HL-60 (cell line): ENCODE results near the gene SIPA1.

Source experiments
- DNase-seq, 2 experiments: peaks; one replicate each; pipeline ENCODE4 v3.0.0-alpha.2; 2010 to 2020; ENCODE audit warnings: low read depth in 1 of 2, low spot score in 1 of 2
- H3K27ac ChIP-seq: fragments of 250-450 bp; sonication (Bioruptor Pico); replicated peaks from 2 replicates; pipeline ENCODE4 v1.5.1; 2020; ENCODE audit warnings: mild to moderate bottlenecking, moderate library complexity
- H3K27me3 ChIP-seq: fragments of 250-450 bp; sonication (Bioruptor Pico); 2 replicates; pipeline ENCODE4 v1.5.1; 2021; ENCODE audit warnings: mild to moderate bottlenecking, moderate library complexity; ENCODE audit not compliant: insufficient read depth, poor library complexity, severe bottlenecking
- H3K4me3 ChIP-seq: replicated peaks from 2 replicates; pipeline ENCODE4 v1.5.1; 2011; ENCODE audit warnings: mild to moderate bottlenecking, control low read depth, low read length; ENCODE audit not compliant: insufficient read depth
- CTCF ChIP-seq: IDR thresholded peaks from one replicate; pipeline ENCODE4 v1.5.1; 2011; ENCODE audit warnings: low read length, control low read depth, inconsistent platforms; ENCODE audit not compliant: insufficient read depth
- GABPA ChIP-seq: IDR thresholded peaks from 2 replicates; pipeline ENCODE4 v1.6.1; 2012; ENCODE audit warnings: low read depth
- POLR2AphosphoS5 ChIP-seq: IDR thresholded peaks from 2 replicates; pipeline ENCODE4 v1.6.1; 2012; ENCODE audit warnings: low read depth
- SPI1 ChIP-seq: IDR thresholded peaks from 2 replicates; pipeline ENCODE4 v1.6.1; 2012; ENCODE audit warnings: low read depth, mild to moderate bottlenecking, borderline replicate concordance
- TF ChIP-seq, protein P1 (sequence below): IDR thresholded peaks from 2 replicates; pipeline ENCODE4 v1.6.1; 2012; ENCODE audit warnings: low read depth; ENCODE audit not compliant: insufficient replicate concordance

Gene SIPA1

GRCh38 chr11:65604258-65604657 is 33.6 kb upstream of the SIPA1 start:
- no peak for TF ChIP-seq GABPA
- TF ChIP-seq SPI1: no peak
- TF ChIP-seq POLR2AphosphoS5: no peak
- TF ChIP-seq, protein P1, sequence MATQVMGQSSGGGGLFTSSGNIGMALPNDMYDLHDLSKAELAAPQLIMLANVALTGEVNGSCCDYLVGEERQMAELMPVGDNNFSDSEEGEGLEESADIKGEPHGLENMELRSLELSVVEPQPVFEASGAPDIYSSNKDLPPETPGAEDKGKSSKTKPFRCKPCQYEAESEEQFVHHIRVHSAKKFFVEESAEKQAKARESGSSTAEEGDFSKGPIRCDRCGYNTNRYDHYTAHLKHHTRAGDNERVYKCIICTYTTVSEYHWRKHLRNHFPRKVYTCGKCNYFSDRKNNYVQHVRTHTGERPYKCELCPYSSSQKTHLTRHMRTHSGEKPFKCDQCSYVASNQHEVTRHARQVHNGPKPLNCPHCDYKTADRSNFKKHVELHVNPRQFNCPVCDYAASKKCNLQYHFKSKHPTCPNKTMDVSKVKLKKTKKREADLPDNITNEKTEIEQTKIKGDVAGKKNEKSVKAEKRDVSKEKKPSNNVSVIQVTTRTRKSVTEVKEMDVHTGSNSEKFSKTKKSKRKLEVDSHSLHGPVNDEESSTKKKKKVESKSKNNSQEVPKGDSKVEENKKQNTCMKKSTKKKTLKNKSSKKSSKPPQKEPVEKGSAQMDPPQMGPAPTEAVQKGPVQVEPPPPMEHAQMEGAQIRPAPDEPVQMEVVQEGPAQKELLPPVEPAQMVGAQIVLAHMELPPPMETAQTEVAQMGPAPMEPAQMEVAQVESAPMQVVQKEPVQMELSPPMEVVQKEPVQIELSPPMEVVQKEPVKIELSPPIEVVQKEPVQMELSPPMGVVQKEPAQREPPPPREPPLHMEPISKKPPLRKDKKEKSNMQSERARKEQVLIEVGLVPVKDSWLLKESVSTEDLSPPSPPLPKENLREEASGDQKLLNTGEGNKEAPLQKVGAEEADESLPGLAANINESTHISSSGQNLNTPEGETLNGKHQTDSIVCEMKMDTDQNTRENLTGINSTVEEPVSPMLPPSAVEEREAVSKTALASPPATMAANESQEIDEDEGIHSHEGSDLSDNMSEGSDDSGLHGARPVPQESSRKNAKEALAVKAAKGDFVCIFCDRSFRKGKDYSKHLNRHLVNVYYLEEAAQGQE: no peak
- TF ChIP-seq CTCF: no peak
- H3K27ac ChIP-seq: no peak overlapping the region

DNA sequence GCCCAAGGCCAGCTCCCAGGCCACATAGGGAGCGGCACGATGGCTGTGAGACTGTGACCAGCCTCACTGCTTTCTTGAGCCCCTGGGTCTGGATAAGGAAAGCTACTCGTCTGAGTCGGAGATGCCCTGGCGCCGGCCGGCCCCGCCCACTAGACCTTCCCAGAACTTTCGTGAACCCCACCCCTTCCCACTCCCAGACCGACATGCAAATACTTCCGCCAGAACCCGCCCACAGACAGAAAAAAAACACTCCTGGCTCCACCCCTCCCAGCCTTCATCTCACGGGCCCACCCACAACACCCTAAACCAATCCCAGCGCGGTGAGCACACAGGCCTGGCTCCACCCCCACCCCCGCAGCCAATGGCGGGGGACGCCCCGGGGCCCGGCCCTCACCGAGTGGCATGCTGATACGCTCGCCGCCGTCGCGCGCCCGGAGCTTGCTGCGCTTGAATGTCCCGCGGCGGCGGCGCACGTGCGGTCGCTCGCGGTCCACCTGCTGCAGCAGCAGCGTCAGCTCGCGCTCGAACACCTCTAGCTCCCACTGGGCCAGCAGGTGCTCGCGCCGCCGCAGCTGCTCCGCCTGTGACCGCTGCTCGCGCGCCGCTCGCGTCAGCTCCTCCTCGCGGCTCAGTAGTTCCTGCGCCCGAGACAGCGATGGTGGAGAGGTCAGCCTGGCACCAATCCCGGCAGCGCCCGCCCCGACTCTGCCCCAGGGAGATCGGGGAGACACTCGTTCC is 30.9 kb upstream of the SIPA1 start:
- H3K27ac ChIP-seq: no peak overlapping the region
- no peak overlapping the region for H3K4me3 ChIP-seq

More at GRCh38 chr11:65604258-65604657, 33.6 kb upstream of the SIPA1 start:
- Histone ChIP-seq H3K4me3 (no peak overlapping the region), H3K27me3 (no peaks in the 10 kb centered on the region)
- no peak for DNase-seq

More for the DNA sequence above, 30.9 kb upstream of the SIPA1 start:
- DNase-seq: no peak
- TF ChIP-seq SPI1: no peak
- TF ChIP-seq, protein P1: no peak
- no peak for TF ChIP-seq GABPA
- TF ChIP-seq CTCF: no peak
- TF ChIP-seq POLR2AphosphoS5: no peak
- H3K27me3 ChIP-seq: no peaks in the 10 kb centered on the region
